ENCODE measurements around the gene TERB1.

DNA sequence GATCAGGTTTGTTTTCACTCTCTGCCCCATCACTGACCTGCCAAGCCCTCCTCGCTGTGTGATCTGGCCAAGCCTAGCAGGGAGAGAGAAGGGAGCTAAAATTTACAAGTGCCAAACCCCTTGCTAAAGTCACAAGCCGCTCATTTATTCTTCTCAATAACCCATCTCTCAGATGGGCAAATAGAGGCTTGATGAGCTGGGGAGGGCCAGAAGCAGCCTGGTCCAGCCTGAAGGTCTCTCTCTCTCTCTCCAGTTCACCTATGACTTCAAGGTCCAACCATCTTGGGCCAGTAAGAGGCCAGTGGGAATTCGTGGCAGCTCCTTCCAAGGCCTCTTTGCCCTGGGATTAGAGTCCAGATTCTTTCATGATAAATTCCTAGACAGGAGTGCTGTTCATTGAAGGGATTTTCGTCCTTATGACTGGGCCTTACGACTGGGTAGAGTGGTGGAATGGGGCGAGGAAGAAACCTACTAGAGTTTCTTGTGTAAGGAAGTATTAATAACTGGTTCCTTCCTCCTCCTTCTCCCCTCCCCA, 46.2 kb upstream of the TERB1 start:
- TF ChIP-seq POLR2A (IDR thresholded peaks at IDR 0.05; ENCODE audit: low read length): no peak
- TF ChIP-seq GATA1 (IDR thresholded peaks at IDR 0.05; ENCODE audit: low read depth, low read length): no peak
